Effector CD8-positive, alpha-beta T cell (primary cell): ENCODE measurements around the gene ZNF230.
A peak's percentile ranks its signal among the peaks of the same experiment; 100 is the strongest.

Experiments
- DNase-seq: peaks from one replicate; lab custom pipeline; 2025; lab: John Stamatoyannopoulos, UW
- total RNA-seq, 4 experiments: gene quantifications; one replicate each; lab custom pipeline; 2026; lab: John Stamatoyannopoulos, UW

The ZNF230 gene
- total RNA-seq, result 14.3 to 31.2 (median 18.5) reads per million in 4 experiments

GRCh38 chr19:44002566-44003460 lies at the start of gene ZNF230:
Gene ZNF230 (plus strand): TSS chr19:44002957. CDS start chr19:44007079, 4,122 bp downstream.
- DNase-seq, result peak; percentile 66

GRCh38 chr19:43956827-43957226 lies 45.9 kb upstream of the ZNF230 start:
- no peak for DNase-seq

- no peak for DNase-seq
These were observed 44.9 kb upstream of the ZNF230 start for GRCh38 chr19:43957891-43958290.

- DNase-seq, result no peak
These were observed 42.3 kb upstream of the ZNF230 start for GRCh38 chr19:43960411-43960810.

- DNase-seq, result no peak
These were observed 36.6 kb upstream of the ZNF230 start for GRCh38 chr19:43966079-43966694.

GRCh38 chr19:43976732-43977131 lies 26.0 kb upstream of the ZNF230 start:
- DNase-seq, result no peak

GRCh38 chr19:43983544-43983911 lies 19.2 kb upstream of the ZNF230 start:
- DNase-seq, result no peak

- DNase-seq, result peak; percentile 47
These were observed 18.7 kb upstream of the ZNF230 start, which contains the start of gene ZNF155 for GRCh38 chr19:43983912-43984686. Gene ZNF155 (plus strand): TSS chr19:43984188. CDS start chr19:43988544, 4,356 bp downstream.

GRCh38 chr19:43984687-43985000 lies 18.1 kb upstream of the ZNF230 start:
- no peak for DNase-seq

GRCh38 chr19:43997631-43998290 lies 5.0 kb upstream of the ZNF230 start:
- DNase-seq, result no peak

- DNase-seq, result no peak
These were observed 568 bp upstream of the ZNF230 start for GRCh38 chr19:44002212-44002565.

GRCh38 chr19:44003461-44004009 lies 778 bp downstream of the ZNF230 start:
- DNase-seq, result no peak

GRCh38 chr19:44005973-44006372 lies 3.2 kb downstream of the ZNF230 start:
- DNase-seq, result no peak

- no peak for DNase-seq
These were observed 4.7 kb downstream of the ZNF230 start for GRCh38 chr19:44007473-44007872.

GRCh38 chr19:44010468-44010867 lies 7.7 kb downstream of the ZNF230 start:
- DNase-seq, result no peak

GRCh38 chr19:44019498-44019897 lies 16.7 kb downstream of the ZNF230 start:
- no peak for DNase-seq

- DNase-seq, result no peak
These were observed 18.5 kb downstream of the ZNF230 start for GRCh38 chr19:44021221-44021620.

- no peak for DNase-seq
These were observed 22.1 kb downstream of the ZNF230 start for GRCh38 chr19:44024900-44025216.

GRCh38 chr19:44025217-44025936 lies 22.6 kb downstream of the ZNF230 start, which contains the start of gene ZNF222:
Gene ZNF222 (plus strand): TSS chr19:44025379. CDS start chr19:44025437, 58 bp downstream.
- DNase-seq, result peak; percentile 56

GRCh38 chr19:44026622-44027021 lies 23.9 kb downstream of the ZNF230 start:
- no peak for DNase-seq

- no peak for DNase-seq
These were observed 29.3 kb downstream of the ZNF230 start for GRCh38 chr19:44032001-44032610.
